Nephron (organoid): ENCODE data around the gene ARAP2.

ENCODE experiments used
- H3K27ac Mint-ChIP-seq, 3 experiments: 2 replicates each; pipeline ENCODE4 v1.8.0; 2020; ENCODE audit warnings: mixed read lengths in 3 of 3, mild to moderate bottlenecking in 2 of 3, moderate library complexity in 1 of 3
- H3K27me3 Mint-ChIP-seq: 2 replicates; pipeline ENCODE4 v1.8.0; 2021; ENCODE audit warnings: low read depth, mild to moderate bottlenecking, moderate library complexity, mixed read lengths
- H3K36me3 Mint-ChIP-seq: 2 replicates; pipeline ENCODE4 v1.8.0; 2020; ENCODE audit warnings: low read depth, mixed read lengths
- H3K4me1 Mint-ChIP-seq: 2 replicates; pipeline ENCODE4 v1.8.0; 2020; ENCODE audit warnings: mixed read lengths
- H3K4me3 Mint-ChIP-seq, 3 experiments: 2 replicates each; pipeline ENCODE4 v1.8.0; 2020; ENCODE audit warnings: mild to moderate bottlenecking in 3 of 3, mixed read lengths in 3 of 3, moderate library complexity in 2 of 3
- H3K9me3 Mint-ChIP-seq: 2 replicates; pipeline ENCODE4 v1.8.0; 2020; ENCODE audit warnings: mixed read lengths
- CTCF ChIP-seq, 3 experiments: fragments of 200-600 bp; sonication (generic); IDR thresholded peaks; one replicate each; pipeline ENCODE4 v1.5.0; 2021; ENCODE audit warnings: antibody characterized with exemption in 3 of 3; ENCODE audit not compliant: unreplicated experiment in 3 of 3

Gene ARAP2

GRCh38 chr4:36039026-36039425, 205.3 kb downstream of the ARAP2 start:
- Mint-ChIP-seq H3K36me3 (no peaks in the 10 kb centered on the region), H3K4me1 (no peaks in the 10 kb centered on the region)

GRCh38 chr4:36038491-36038890, 205.8 kb downstream of the ARAP2 start:
- no peak for TF ChIP-seq CTCF (IDR thresholded peaks at IDR 0.05; ENCODE audit: unreplicated experiment in 3 of 3)
- H3K4me3 Mint-ChIP-seq = no peak overlapping the region
- H3K27me3 Mint-ChIP-seq = no peaks in the 10 kb centered on the region
- H3K4me1 Mint-ChIP-seq = no peaks in the 10 kb centered on the region
- no peaks in the 10 kb centered on the region for H3K36me3 Mint-ChIP-seq
- peaks cover 2% of the 10 kb centered on the region for H3K9me3 Mint-ChIP-seq
- H3K27ac Mint-ChIP-seq = no peak overlapping the region

More at GRCh38 chr4:36039026-36039425, 205.3 kb downstream of the ARAP2 start:
- no peak for TF ChIP-seq CTCF (IDR thresholded peaks at IDR 0.05; ENCODE audit: unreplicated experiment in 3 of 3)
- Mint-ChIP-seq H3K27ac (no peak overlapping the region), H3K4me3 (no peak overlapping the region), H3K27me3 (no peaks in the 10 kb centered on the region), H3K9me3 (peaks cover 2% of the 10 kb centered on the region)

- no peak overlapping the region for H3K4me3 Mint-ChIP-seq
- no peak for TF ChIP-seq CTCF (IDR thresholded peaks at IDR 0.05; ENCODE audit: unreplicated experiment in 3 of 3)
- H3K9me3 Mint-ChIP-seq = peaks cover 2% of the 10 kb centered on the region
- H3K27ac Mint-ChIP-seq = no peak overlapping the region
- no peaks in the 10 kb centered on the region for H3K27me3 Mint-ChIP-seq
- no peaks in the 10 kb centered on the region for H3K4me1 Mint-ChIP-seq
- H3K36me3 Mint-ChIP-seq = no peaks in the 10 kb centered on the region
Measured at GRCh38 chr4:36037127-36037526, 207.2 kb downstream of the ARAP2 start.

- Mint-ChIP-seq H3K27me3 (no peaks in the 10 kb centered on the region), H3K27ac (no peak overlapping the region), H3K36me3 (no peaks in the 10 kb centered on the region), H3K4me1 (no peaks in the 10 kb centered on the region), H3K4me3 (no peak overlapping the region), H3K9me3 (no peaks in the 10 kb centered on the region)
- no peak for TF ChIP-seq CTCF (IDR thresholded peaks at IDR 0.05; ENCODE audit: unreplicated experiment in 3 of 3)
Measured at GRCh38 chr4:36029951-36030350, 214.4 kb downstream of the ARAP2 start.

- no peak overlapping the region for H3K4me3 Mint-ChIP-seq
- H3K9me3 Mint-ChIP-seq = no peaks in the 10 kb centered on the region
- no peak overlapping the region for H3K27ac Mint-ChIP-seq
- H3K4me1 Mint-ChIP-seq = no peaks in the 10 kb centered on the region
- TF ChIP-seq CTCF (IDR thresholded peaks at IDR 0.05; ENCODE audit: unreplicated experiment in 3 of 3) = no peak
- no peaks in the 10 kb centered on the region for H3K36me3 Mint-ChIP-seq
- H3K27me3 Mint-ChIP-seq = no peaks in the 10 kb centered on the region
Measured at GRCh38 chr4:36027203-36027602, 217.1 kb downstream of the ARAP2 start.

GRCh38 chr4:36026348-36026880, 217.9 kb downstream of the ARAP2 start:
- Mint-ChIP-seq H3K9me3 (no peaks in the 10 kb centered on the region), H3K4me3 (no peak overlapping the region), H3K27me3 (no peaks in the 10 kb centered on the region), H3K36me3 (no peaks in the 10 kb centered on the region), H3K27ac (no peak overlapping the region), H3K4me1 (no peaks in the 10 kb centered on the region)
- TF ChIP-seq CTCF (IDR thresholded peaks at IDR 0.05; ENCODE audit: unreplicated experiment in 3 of 3) = no peak
